Ovary (tissue), 3 donors: ENCODE results near the gene THEMIS.

Source experiments
- CTCF ChIP-seq, 3 donors: fragments of 450-650 bp in 2 of 3; fragments of 200-600 bp in 1 of 3; IDR thresholded peaks; one replicate each; pipeline versions ENCODE4 v1.5.1 to v1.8.0; 2016 to 2022; ENCODE audit warnings: antibody characterized with exemption in 3 of 3, mild to moderate bottlenecking in 1 of 3
- EP300 ChIP-seq: sonication (generic); formaldehyde crosslinking; IDR thresholded peaks from one replicate; pipeline ENCODE4 v1.6.1; 2017; ENCODE audit warnings: antibody characterized with exemption
- POLR2A ChIP-seq: fragments of 450-650 bp; IDR thresholded peaks from one replicate; pipeline ENCODE4 v1.6.1; 2017; ENCODE audit warnings: antibody characterized with exemption, mild to moderate bottlenecking, moderate library complexity
- donor health status: DM: no; HTN: no; CAD: no.

DNA sequence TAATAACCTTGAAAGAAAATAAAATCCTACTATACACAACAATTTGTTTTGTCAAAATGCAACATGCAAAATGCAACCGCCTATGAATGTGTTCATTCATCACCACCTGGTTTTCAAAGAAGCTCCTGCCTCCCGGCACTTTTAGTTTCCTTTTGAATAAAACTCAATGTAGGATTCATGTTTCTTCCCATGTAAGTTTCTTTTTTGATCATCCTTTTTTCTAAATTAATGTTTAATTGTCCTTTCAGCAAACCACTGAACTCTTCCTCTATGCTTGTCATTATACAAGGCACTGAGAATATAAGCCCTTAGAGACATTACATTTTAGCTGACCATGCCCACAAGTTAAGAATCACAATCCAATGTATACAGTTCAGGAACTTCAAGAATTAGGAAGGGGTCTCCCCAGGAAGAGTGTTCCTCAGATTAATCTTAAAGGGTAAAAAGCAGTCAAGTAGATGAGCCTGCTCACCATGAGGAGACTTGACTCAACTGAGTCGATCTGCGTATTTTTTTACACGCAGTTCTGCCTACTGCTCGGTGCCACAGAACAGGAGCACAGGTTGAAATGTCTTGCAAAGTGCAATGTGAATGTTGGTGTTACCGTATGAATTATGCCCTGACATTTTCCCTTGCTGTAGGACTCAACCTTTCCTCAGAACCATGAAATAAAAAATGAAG lies 7.2 kb upstream of the THEMIS start:
- TF ChIP-seq CTCF (IDR thresholded peaks at IDR 0.05) = no peak
- TF ChIP-seq EP300 = no peak
- TF ChIP-seq POLR2A = no peak
